Stimulated activated CD8-positive, alpha-beta memory T cell treated with anti-CD3 and anti-CD28 coated beads, Interleukin-2, amount 100 ng/mL, for 1 hour (primary cell): ENCODE data around the gene PREPL.

Experiments used
- DNase-seq, 2 donors: peaks; one replicate each; pipeline ENCODE4 v3.0.0-alpha.2; 2020; ENCODE audit warnings: low read depth in 2 of 2

The PREPL gene

DNA sequence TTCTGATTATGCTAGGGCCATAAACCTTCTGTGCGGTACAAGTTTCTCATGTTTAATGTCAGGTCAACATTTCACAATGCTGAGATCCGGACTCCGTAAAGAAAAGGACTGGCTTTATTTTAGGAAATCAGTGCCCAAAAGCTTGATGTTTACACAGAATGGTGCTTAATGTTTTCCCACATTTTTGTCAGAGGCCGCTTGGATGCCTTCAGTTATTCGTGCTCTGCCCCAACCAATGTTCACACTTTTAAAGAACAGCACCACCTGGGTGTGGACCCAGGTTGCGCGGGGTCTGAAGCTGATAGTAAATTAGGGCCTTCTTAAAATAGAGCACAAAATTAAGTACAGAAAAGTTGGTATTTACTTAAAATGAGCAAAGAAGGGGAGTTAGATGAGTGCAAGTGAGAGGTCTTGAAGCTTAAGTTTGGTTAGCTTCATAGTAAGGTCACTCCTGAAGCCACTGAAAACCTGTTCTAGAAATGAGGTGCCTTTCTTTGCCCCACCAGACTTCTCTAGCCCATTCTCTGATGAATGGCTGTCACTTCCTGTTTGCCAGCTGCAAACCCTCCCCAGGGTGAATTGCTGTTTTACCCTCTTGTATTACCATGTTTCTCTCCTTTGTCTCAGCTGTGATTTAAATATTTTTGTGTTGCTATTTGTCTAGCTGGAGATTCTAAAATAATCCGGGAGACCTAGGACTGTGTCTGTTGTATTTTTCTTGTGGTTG, 65.5 kb downstream of the PREPL start:
- DNase-seq: no peak

DNA sequence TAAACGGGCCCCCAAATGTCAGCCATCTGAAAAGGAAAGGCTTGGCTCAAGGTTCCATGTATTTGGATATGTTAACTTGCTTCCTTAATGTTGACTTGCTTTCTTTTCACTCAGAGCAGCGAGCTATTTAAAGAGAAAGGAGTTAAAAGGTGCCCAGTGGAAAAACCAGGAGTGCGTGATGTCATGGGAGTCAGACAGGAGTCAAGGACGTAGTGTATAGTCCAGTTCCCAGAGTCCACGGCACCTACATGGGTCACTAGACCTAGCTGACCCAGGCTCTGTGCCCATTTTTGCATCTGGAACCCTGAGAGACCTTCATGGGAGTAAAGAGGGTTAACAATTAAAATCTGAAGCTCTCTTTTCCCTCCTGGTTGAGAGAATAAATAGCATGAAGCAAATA, 66.2 kb downstream of the PREPL start:
- no peak for DNase-seq

DNA sequence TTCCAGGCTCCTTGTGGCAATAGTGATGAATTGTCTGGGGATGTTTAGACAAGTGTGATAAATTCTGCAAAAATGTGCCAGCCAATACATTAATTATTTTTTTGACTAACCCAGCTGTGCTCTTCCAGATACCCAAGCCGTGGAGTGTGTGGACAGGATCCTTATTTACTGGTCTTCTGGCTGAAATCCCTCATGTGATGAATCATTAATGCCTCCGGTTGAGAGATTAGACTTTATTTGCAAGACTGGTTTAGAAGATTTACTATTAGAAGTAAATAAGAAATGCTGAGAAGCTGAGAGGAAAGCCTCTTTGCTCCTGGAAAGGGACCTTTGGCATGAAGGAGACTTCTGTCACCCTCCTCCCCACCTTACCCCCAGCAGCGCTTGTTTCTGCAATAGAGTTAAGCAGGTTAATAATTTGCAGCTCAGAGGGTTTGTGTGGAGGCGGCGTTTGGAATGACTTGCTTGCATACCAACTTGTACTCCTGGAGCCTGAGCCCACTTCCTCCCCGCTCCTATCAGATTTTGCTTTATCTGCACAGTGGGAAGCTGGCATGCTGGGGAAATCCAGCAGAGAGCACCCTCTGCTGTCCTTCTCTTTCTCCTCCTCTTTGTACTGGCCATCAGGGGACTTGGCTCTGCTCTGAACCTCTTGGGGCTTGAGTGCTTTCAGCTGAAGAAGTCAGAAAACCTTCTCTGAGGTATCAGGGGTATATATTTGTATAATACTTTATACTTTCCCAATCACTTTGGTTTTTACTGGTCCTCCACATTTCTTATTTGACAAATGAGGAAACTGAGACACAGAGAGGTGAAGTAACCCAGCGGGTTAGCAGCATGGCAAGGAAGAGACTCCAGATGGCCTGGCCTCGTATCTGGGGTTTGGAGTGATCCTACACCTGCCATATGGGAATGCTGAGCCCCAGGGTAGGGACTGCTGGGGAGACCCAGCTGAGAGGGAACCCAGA, 69.7 kb downstream of the PREPL start:
- no peak for DNase-seq

GRCh38 chr2:44290261-44290660, 71.0 kb downstream of the PREPL start:
- DNase-seq: no peak

- no peak for DNase-seq
Observed at GRCh38 chr2:44286884-44287638, 74.2 kb downstream of the PREPL start.

DNA sequence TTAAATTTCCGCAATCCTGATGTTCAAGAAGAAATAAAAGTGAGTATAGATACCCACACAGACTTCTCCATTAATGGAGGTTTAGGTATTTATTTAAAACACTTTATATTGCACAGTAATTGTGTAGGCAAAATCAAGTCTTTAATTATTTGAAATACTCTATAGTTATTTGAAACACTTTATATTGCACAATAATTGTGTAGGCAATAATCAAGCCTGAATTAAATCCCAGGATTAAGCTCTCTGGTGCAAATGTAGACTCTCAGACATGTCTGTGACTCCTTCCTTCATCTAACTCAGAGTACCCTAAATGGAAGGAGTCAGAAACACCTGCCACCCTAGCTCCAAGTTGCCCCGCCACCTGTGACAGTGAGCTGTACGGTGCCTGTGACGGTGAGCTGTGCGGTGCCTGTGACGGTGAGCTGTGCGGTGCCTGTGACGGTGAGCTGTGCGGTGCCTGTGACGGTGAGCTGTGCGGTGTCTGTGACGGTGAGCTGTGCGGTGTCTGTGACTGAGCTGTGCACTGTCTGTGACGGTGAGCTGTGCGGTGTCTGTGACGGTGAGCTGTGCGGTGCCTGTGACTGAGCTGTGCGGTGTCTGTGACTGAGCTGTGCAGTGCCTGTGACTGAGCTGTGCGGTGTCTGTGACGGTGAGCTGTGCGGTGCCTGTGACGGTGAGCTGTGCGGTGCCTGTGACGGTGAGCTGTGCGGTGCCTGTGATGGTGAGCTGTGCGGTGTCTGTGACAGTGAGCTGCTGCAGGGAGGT, 75.0 kb downstream of the PREPL start:
- DNase-seq: no peak

DNA sequence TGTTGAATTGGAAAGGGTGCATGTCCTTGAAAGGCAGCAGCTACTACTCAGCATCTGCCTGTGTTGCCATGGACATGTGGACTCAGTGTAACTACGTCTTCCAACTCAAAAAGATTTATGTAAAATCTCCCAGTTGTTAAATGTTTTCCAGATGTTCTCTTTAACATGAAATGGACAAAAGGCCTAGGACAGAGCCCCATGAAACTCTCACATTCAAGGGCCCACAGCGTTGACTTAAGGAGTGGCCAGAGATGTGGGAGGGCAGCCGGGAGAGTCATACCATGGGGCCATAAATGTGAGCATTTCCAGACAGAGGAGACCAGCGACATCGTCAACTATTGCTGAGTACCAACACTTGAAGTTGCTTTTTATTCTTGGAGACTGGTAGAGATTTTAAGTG, 76.1 kb downstream of the PREPL start:
- DNase-seq: no peak

DNA sequence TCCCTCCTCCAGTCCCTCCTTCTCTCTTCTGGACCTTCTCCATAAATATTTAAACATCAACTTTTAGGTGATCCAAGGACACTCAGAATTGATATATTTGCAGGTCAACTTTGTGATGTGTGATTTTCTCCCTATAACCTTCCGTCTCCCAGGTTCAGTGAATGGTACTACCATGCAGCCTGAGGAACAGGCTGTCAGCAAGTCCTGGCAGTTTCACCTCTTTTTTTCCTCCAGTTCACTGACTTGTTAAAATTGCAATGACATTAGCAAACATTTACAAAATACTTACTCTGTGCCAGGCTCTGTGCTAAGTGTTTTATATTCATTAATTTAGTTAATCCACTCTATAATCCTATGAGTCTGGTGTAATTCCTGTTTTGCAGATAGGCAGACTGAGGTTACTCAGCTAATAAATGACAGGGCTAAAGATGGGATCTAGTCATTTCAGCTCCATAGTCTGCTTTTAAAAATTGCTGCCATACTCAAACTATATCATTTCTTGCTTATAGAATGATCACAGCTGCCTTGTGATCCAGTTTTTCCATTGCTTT, 78.1 kb downstream of the PREPL start:
- no peak for DNase-seq

GRCh38 chr2:44280869-44281268, 80.4 kb downstream of the PREPL start:
- no peak for DNase-seq

DNA sequence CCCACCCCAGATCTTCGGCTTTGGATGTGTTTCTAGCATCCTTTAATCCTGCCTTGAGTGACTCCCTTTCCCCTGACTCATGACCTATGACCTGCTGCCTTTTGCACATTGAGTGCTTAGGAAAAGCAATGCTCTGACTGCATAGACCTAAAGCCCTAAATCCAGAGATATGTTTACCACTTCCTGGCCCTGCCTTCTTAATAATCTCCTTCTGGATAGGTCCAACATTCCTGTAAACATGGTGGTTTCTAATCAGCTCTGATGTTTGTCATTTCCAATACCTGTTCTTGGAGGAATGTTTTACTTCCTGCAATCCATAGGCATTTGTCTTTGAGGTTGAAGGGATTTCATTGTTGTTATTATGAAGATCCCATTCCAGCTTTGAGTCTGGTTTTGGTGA, 83.8 kb downstream of the PREPL start:
- DNase-seq: no peak

DNA sequence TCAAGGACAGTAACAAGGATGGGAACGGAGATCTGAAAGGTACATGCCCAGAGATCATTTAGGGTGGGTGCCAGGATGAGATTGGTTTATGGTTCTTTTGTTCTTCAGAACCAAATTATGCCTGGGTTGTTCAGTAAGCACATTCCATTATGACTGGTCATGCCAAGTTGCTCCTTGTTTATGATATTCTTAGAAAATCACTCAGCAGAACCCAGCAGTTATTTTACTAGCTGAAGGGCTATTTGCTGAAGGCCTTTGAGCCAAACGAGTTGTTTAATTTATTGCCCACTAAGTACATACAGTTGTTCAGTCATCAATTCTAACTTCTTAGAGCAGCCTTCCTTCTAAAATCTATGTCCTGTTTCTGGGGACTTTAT, 85.4 kb downstream of the PREPL start:
- no peak for DNase-seq

DNA sequence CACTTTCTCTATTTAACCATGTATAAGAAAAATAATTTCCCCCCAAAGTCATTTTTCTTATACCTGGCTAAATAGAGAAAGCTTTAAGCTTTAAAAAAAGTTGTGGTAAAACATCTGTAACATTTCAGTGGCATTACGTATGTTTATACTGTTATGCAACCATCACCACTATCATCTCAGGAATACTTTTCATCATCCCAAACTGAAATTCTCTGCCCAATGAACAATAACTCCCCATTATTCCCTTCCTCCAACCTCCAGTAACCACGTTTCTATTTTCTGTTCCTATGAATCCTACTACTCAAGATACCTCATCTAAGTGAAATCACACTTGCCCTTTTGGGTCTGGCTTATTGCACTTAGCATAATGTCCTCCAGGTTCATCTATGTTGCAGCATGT, 87.7 kb downstream of the PREPL start:
- no peak for DNase-seq

DNA sequence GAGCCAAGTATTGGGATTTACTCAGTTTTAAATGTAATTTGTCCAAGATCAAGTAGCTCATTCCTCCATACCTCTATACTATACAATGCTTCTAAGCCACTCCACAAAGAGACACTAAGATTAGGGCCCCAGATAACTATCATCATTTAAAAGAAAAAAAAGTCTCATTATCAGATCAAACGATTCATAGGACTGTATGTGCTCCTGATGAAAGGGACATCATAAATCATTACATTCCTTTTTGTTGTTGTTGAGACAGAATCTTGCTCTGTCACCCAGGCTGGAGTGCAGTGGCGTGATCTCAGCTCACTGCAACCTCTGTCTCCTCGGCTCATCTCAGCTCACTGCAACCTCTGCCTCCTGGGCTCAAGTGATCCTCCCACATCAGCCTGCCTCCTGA, 88.2 kb downstream of the PREPL start:
- no peak for DNase-seq

- DNase-seq: no peak
Observed at GRCh38 chr2:44271296-44271695, 90.0 kb downstream of the PREPL start.

- DNase-seq: no peak
Observed at GRCh38 chr2:44269831-44270230, 91.5 kb downstream of the PREPL start.

DNA sequence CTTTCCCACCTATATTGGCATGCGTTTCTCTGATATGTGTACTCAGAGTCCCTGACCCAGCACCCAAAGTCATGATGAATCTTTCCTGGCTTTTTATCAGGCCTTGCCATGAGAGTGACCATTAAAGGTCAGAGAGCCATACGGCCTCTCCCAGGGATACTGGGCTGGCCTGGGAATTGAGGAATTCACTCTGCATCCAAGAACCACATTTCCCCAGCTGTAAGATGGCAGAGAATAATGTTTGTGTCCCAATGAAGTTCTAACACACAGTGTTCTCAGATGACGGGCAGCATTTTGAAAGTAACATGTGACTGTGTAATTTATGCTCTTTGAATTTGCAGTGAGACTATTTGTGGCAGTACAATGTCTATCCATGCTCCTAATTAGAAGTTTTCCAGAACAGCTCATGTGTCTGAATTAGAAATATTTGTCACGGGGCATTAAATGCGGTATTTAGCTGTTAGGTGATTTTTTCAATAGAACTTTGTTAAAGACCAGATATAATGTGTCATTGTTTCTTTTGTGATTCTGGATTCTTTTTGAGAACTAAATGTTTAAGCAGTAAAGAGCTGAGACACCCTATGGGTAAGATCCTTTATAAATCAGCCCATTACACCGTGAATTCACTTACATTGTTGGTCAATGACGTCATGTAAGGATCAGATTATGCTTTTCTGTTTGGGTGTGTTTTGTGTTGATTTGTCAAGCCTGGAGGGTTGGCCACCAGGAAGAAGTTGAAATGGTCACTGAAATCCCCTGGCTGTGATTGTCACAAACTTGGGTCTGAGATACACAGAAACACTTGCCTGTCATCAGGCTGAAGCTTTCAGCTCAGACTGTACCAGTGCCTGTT, 93.3 kb downstream of the PREPL start:
- no peak for DNase-seq
